IPS-18a (cell line): Measurements from ENCODE around the gene TMEM185B.
A peak's percentile ranks its signal among the peaks of the same experiment; 100 is the strongest.
"Not testable (repeated sequence)": the region's sequence is repeated elsewhere in the genome, so short reads cannot be mapped to it uniquely, and the experiment has no call there.

Source experiments
- H3K27ac ChIP-seq: one replicate; pipeline ENCODE4 v1.5.1; 2013; ENCODE audit warnings: low read length
- H3K27me3 ChIP-seq: one replicate; pipeline ENCODE4 v1.6.1; 2013; ENCODE audit warnings: mild to moderate bottlenecking, low read length; ENCODE audit not compliant: control insufficient read depth, insufficient read depth
- H3K36me3 ChIP-seq: one replicate; pipeline ENCODE4 v1.6.1; 2013; ENCODE audit warnings: low read depth, low read length; ENCODE audit not compliant: control insufficient read depth
- H3K4me1 ChIP-seq: one replicate; pipeline ENCODE4 v1.6.1; 2013; ENCODE audit warnings: low read depth, low read length; ENCODE audit not compliant: control insufficient read depth
- H3K4me3 ChIP-seq: one replicate; pipeline ENCODE4 v1.5.1; 2013; ENCODE audit warnings: low read length
- H3K9ac ChIP-seq: one replicate; pipeline ENCODE4 v1.6.1; 2013; ENCODE audit warnings: mild to moderate bottlenecking, low read length, moderate library complexity
- H3K9me3 ChIP-seq: one replicate; pipeline ENCODE4 v1.6.1; 2013; ENCODE audit warnings: low read depth, low read length; ENCODE audit not compliant: control insufficient read depth

TMEM185B gene

DNA sequence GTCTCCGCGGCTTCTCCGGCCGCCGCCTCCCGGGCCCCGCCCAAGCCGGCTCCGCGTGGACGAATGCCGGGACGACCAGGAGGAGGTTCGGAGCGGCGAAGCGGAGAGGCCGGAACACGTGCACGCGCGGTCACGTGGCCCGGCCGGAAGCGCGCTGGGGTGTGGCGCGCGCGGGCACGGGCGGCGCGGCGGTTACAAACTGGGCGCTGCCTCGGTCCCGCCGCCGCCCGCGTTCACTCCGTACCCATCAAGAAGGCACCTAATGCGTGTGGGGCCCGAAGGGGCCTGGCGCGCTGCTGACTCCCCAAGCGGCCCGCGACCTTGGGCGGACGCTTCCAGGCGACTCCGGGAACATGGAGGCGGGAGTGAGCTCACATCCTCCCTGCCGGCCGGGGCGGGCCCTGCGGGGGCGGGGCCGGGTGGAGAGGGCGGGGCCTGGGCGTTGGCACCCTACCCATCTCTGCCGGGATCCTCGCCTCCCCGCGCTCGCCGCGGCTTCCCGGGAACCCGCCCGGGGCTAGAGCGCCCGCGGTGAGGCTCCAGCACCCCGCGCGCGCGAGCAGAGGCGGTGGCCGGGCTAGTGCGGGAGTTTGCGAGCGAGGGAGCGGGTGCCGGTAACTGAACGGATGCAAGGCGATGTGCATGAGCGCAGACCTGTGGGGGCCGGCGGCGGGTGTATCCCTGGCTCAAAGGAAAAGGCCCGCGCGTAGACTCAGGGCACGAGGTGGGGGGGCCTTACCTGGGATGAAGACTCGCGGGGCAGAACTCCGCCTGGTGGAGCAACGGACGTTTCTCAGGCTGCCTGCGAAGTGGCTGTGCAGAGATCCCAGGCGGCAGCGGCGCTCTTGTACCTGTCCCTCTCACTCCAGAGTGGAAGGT lies at the start of gene TMEM185B:
Gene TMEM185B (minus strand): TSS at position 367 of the 879 bp plus-strand sequence. CDS start 424 bp downstream, outside the sequence.
- Histone ChIP-seq H3K36me3 (no peaks in the 10 kb centered on the region), H3K4me1 (no peaks in the 10 kb centered on the region), H3K27me3 (peaks cover 36% of the 10 kb centered on the region), H3K9me3 (no peaks in the 10 kb centered on the region), H3K27ac (no peak within 1 kb of the TSS), H3K9ac (peak within 1 kb of the TSS; percentile 36), H3K4me3 (peak within 1 kb of the TSS; percentile 59)

DNA sequence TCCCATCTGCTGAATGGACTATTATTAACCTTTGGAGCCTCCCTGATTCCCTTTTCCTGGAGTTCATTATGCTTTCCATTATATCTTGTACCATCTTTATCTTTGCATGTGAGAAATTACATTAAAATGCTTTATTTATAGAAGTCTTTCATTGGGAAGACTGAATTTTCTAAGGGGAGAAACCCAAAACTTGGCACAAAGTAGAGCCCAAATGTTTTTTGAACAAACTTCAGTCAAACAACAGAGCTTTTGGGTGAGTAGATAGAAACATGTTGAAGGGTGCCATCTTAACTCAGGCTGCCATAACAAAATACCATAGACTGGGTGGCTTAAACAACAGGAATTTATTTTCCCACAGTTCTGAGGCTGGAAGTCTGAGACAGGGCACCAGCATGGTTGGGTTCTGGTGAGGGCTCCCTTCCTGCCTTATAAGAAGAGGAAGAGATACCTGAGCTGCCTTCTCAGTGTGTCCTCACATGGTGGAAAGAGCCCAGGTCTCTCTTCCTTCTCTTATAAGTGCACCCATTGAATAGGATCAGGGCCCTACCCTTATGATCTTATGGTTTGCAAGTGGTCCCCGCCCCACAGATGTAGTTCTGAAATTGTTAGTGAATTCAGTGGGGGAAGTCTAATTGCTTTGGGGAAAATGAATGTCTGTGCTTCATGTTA lies 48.6 kb upstream of the TMEM185B start:
- no peaks in the 10 kb centered on the region for H3K36me3 ChIP-seq

DNA sequence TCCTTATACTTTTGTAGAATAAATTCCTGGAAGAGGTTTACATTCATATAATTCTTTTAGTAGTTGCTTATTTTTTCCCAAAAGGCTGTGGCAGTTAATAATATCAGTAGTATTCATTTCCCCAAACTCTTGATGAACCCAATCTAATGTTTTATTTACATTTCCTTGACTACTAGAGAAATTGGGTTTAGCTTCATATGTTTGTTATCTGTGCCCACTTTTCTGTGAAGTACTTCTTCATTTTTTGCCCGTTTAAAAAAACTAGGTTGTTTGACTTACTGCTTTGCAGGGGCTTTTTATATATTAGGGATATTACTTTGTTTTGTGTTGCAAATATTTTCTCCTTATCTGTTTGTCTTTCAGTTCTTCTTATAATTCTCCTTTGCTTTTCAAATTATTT lies 46.6 kb upstream of the TMEM185B start:
- H3K9ac ChIP-seq = no peak overlapping the region
- H3K4me3 ChIP-seq = no peak overlapping the region
- no peak overlapping the region for H3K27ac ChIP-seq
- H3K36me3 ChIP-seq = no peaks in the 10 kb centered on the region
- no peaks in the 10 kb centered on the region for H3K4me1 ChIP-seq
- H3K27me3 ChIP-seq = no peaks in the 10 kb centered on the region
- H3K9me3 ChIP-seq = no peaks in the 10 kb centered on the region

More for the DNA sequence above, 48.6 kb upstream of the TMEM185B start:
- Histone ChIP-seq H3K27me3 (no peaks in the 10 kb centered on the region), H3K4me1 (peaks cover 9% of the 10 kb centered on the region), H3K9ac (no peak overlapping the region), H3K27ac (no peak overlapping the region), H3K9me3 (no peaks in the 10 kb centered on the region), H3K4me3 (no peak overlapping the region)

DNA sequence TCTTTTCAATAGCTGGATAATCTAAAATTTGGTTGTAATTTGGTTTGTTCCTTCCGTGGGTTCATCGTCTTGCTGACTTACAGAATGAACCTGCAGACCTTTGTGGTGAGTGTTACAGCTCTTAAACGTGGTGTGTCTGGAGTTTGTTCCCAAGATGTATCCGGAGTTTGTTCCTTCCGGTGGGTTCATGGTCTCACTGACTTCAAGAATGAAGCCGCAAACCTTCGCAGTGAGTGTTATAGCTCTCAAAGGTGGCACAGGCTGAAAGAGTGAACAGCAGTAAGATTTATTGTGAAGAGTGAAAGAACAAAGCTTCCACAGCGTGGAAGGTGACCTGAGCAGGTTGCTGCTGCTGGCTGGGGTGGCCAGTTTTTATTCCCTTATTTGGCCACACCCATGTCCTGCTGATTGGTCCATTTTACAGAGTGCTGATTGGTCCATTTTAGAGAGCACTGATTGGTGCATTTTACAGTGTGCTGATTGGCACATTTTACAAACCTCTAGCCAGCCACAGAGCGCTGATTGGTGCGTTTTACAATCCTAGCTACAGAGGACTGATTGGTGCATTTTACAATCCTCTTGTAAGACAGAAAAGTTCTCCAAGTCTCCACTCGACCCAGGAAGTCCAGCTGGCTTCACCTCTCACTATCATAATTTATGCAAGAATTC lies 46.0 kb upstream of the TMEM185B start:
- H3K4me1 ChIP-seq = no peaks in the 10 kb centered on the region
- no peak overlapping the region for H3K27ac ChIP-seq
- H3K9me3 ChIP-seq = no peaks in the 10 kb centered on the region
- H3K4me3 ChIP-seq = no peak overlapping the region
- no peaks in the 10 kb centered on the region for H3K36me3 ChIP-seq
- H3K9ac ChIP-seq = no peak overlapping the region
- H3K27me3 ChIP-seq = no peaks in the 10 kb centered on the region

DNA sequence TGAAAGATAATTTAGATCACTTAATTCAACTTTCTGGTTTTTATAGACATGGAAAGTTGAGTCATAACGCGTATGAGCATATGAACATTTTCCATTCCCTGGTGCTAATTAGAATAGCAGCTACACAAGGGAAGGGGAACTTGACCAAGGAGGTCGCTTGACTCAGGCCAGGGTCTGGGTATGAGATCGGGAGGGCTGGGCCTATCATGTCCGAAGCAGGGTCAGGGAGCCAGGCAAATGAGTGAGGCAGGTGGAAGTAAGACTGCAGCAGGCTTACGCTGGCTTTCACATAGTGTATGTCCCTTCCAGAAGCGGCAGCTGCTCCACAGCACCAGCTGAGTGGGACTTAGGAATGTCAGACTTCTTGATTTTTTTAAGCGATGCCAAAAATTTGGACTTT lies 44.1 kb upstream of the TMEM185B start:
- Histone ChIP-seq H3K36me3 (no peaks in the 10 kb centered on the region), H3K9ac (no peak overlapping the region), H3K4me1 (no peaks in the 10 kb centered on the region), H3K27ac (no peak overlapping the region), H3K27me3 (no peaks in the 10 kb centered on the region), H3K9me3 (no peaks in the 10 kb centered on the region), H3K4me3 (no peak overlapping the region)

DNA sequence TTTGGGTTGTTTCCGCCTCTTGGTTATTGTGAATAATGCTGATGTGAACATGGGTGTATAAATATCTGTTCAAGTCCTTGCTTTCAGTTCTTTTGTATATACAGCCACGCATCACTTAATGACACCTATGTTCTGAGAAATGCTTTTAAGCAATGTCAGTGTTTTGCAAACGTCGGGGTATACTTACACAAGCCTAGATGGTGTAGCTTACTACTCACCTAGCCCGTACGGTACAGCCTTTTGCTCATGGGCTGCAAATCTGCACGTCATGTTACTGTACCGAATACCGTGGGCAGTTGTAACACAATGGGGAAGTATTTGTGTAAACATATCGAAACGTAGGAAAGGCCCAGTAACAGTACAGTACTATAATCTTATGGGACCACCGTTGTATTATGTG lies 41.8 kb upstream of the TMEM185B start:
- H3K9ac ChIP-seq = no peak overlapping the region
- H3K27ac ChIP-seq = no peak overlapping the region
- no peaks in the 10 kb centered on the region for H3K27me3 ChIP-seq
- no peaks in the 10 kb centered on the region for H3K4me1 ChIP-seq
- no peak overlapping the region for H3K4me3 ChIP-seq
- no peaks in the 10 kb centered on the region for H3K9me3 ChIP-seq
- no peaks in the 10 kb centered on the region for H3K36me3 ChIP-seq

DNA sequence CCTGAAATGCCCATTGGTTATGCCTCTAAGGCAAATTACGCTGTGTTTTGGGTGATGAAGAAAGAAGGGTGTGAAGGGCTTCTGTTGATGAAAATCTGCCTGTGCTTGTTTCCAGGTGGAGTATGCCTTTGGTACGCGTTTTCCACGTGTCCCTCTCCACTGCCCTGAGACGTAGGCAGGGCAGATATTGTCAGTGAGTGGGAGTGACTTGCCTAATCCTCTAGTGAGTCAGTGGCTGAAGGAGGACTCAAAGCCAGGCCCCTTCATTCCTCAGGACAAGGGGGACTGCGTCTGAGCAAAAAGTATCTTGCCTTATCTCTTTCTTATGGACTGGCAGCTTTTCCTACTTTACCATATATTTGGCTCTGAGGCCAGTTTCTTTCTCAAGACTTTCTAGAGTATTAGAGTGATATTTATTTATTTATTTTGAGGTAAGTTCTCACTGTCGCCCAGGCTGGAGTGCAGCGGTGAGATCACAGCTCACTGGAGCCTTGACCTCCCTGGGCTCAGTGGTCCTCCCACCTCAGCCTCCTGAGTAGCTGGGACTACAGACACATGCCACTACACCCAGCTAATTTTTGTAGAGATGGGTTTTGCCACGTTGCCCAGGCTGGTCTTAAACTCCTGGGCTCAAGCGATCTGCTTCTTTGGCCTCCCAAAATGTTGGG lies 39.7 kb upstream of the TMEM185B start:
- Histone ChIP-seq H3K36me3 (no peaks in the 10 kb centered on the region), H3K27ac (no peak overlapping the region), H3K4me3 (no peak overlapping the region), H3K27me3 (no peaks in the 10 kb centered on the region), H3K4me1 (no peaks in the 10 kb centered on the region), H3K9me3 (no peaks in the 10 kb centered on the region), H3K9ac (no peak overlapping the region)

DNA sequence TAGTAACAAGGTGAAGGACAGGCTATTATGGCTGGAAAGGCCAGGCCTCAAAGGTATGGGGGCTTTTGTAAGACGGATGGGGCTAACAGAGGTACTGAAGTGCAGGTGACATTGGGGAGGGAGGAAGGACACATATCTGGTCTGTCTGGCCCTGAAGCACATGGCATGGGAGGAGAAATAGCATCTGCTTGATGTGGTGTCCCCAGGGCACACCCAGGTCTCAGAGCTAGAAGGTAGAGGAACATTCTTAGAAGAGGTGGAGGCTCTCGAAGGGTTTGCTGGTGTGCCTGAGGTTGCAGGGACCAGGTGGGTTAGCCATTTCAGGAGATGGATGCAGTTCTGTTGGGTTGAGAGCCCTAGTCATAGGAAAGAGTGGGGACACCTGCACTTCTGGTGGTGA lies 39.0 kb upstream of the TMEM185B start:
- H3K27ac ChIP-seq = no peak overlapping the region
- H3K9me3 ChIP-seq = no peaks in the 10 kb centered on the region
- no peaks in the 10 kb centered on the region for H3K36me3 ChIP-seq

DNA sequence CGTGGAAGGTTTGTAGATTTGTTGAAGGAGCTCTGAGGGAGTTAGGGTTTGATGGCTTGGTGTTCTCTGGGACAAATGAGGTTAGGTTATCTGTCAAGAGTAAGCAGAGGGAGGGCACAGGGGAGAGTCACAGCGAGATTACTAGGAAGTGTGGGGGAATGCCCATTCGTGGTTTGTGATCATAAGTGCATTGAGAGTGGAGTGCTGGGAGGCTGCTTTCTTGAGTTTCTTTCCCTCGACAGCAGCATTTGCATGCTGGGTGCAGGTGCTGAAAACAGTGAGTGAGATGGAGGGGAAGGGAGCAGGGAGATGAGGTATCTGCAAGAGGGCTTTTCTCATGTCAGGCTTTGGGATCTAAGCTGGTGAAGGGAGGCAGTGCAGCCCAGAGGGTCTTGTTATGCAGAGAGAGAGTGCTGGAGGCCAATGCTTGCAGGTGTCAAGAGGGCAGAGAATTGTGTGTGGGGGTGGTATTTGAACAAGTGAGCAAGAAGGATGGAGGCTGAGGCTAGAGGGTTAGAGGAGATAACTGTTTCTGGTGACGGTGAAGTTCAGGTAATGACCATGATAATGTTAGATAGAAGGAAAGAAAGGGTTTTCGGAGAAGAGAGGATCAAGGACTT lies 38.3 kb upstream of the TMEM185B start:
- Histone ChIP-seq H3K36me3 (no peaks in the 10 kb centered on the region), H3K27ac (no peak overlapping the region), H3K4me1 (no peaks in the 10 kb centered on the region), H3K9me3 (no peaks in the 10 kb centered on the region), H3K27me3 (no peaks in the 10 kb centered on the region), H3K9ac (no peak overlapping the region), H3K4me3 (no peak overlapping the region)

More for the DNA sequence above, 39.0 kb upstream of the TMEM185B start:
- Histone ChIP-seq H3K4me1 (no peaks in the 10 kb centered on the region), H3K9ac (no peak overlapping the region), H3K27me3 (no peaks in the 10 kb centered on the region), H3K4me3 (no peak overlapping the region)

DNA sequence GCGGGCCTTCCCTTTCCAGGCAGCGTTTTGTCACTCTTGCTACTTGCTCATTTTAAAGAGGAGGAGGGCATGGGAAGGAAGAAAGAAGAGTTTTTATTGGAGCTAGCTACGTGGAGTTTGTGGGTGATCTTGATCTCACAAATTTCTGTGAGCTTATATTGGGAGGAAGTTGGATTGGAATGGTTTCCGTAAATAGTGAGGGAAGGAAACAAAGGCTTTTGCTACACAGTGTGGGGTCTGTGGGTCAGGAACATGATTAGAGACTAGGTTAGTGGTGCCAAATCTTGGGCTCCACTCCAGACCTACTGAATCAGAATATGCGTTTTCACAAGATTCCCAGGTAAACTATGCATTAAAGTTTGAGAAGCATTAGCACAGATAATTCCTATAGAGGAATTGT lies 37.5 kb upstream of the TMEM185B start:
- no peak overlapping the region for H3K9ac ChIP-seq
- H3K4me3 ChIP-seq = no peak overlapping the region
- peaks cover 3% of the 10 kb centered on the region for H3K4me1 ChIP-seq

DNA sequence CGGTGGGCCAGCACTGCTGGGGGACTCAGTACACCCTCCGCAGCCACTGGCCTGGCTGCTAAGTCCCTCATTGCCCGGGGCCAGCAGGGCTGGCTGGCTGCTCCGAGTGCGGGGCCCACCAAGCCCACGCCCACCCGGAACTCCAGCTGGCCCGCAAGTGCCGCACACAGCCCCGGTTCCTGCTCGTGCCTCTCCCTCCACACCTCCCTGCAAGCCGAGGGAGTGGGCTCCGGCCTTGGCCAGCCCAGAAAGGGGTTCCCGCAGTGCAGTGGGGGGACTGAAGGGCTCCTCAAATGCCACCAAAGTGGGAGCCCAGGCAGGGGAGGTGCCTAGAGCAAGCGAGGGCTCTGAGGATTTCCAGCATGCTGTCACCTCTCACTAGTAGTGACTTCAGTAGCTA lies 36.7 kb upstream of the TMEM185B start:
- H3K27ac ChIP-seq, H3K4me3 ChIP-seq, H3K27me3 ChIP-seq, H3K4me1 ChIP-seq, H3K9ac ChIP-seq, H3K9me3 ChIP-seq, H3K36me3 ChIP-seq: not testable (repeated sequence)

More for the DNA sequence above, 37.5 kb upstream of the TMEM185B start:
- no peaks in the 10 kb centered on the region for H3K9me3 ChIP-seq
- H3K27me3 ChIP-seq = no peaks in the 10 kb centered on the region
- no peaks in the 10 kb centered on the region for H3K36me3 ChIP-seq
- no peak overlapping the region for H3K27ac ChIP-seq
